ENCODE measurements around the gene ABI3. TPM values are rescaled to one million over a fixed set of nuclear protein-coding genes. Genes with fewer than 3 reads are reported as not detected.
"Not testable (repeated sequence)": the region's sequence is repeated elsewhere in the genome, so short reads cannot be mapped to it uniquely, and the experiment has no call there.

Gene ABI3
- polyA plus RNA-seq, 4 donors = 5.1 to 6.1 (median 5.4) TPM

DNA sequence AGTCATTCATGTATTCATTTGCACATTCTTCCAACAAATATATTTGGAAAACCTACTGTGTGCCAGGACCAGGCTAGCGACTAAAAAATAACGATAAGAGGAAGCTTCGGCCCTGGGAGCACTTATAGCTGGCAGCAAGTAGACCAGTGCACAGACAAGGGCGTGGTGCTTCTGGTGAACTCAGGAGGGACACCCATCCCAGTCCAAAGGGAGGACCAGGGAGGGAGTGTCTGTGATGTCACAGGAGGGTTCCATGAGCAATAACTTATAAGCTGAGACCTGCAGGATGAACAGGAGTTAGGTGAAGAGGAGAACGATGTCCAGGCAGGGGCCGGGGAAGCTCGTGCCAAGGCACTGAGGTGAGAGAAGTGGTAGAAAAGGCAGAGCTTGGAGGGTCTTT is 37.4 kb downstream of the ABI3 start:
- DNase-seq (ENCODE audit: low read depth in 4 of 4, low spot score in 2 of 4) = no peak

DNA sequence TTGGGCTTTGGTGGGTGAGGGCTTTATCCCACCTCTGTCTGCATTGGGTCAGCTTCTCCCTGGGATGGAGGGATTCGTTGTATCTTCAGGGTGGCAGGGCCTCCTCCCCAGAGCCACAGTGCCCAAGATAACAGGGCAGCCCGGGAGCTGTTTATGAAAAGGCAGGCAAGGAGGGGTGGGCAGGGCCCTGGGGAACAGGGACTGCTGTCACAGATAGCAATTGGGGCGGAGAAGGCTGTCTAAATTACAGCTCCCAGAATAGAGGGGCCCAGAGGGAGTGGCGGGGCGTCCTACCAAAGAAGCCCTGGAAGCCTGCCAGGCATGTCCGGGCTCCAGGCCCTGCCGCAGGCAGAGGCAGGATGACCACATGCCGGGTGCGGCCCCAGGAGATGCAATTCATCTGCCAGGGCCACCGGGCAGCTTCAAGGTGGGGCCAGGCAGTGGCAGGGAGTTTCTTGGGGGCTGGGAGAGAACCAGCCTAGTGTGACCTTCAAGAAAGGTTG is 38.8 kb downstream of the ABI3 start:
- DNase-seq (ENCODE audit: low read depth in 4 of 4, low spot score in 2 of 4) = no peak

DNA sequence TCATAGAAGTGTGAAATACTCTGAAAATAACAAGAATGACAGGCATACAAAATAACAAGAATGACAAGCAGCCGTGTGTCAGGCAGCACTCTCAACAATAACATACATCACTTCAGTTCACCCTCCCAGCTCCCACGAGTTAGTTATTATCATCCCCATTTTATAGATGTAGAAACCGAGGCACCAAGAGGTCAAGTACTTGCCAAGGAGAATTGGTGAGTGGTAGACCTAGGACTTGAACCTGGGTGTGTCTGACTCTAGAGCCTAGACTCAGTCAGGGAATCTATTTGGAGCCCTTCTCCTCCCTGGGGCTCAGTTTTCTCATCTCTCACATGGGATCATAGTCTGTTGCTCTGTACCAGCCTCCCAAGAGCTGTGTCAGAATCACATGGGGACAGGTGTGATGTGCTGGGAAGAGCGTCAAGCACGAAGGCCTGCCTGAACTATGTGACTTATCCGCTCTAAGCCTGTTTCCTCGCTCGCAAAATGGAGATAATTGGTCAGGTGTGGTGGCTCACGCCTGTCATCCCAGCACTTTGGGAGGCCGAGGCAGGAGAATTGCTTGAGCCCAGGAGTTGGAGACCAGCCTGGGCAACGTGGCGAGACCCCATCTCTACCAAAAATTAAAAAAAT is 39.5 kb downstream of the ABI3 start:
- DNase-seq (ENCODE audit: low read depth in 4 of 4, low spot score in 2 of 4) = no peak

DNA sequence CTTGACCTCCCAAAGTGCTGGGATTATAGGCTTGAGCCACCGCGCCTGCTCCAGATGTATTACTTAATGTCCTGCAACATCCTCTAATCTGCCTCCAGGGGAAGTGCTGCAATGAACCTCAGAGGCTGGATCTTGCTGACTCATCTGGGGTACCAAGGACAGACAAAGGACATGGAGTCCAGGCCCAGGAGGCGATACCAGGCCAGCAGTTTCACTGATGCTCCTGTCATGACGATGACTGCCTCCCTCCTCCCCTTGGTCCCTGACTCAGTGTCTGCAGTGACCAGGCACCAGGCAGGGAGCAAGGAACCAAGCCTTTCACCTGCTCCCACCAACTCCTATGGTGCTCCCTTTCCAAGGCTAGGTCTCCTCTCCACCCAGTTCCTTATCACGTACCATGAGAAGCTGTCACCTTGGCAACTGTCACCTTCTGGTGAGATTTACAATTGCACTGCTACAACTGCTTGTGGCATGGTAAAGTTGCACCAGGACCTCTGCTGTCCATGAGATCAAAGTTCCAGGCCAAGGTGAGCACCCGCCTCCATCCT is 41.7 kb downstream of the ABI3 start:
- no peak for DNase-seq (ENCODE audit: low read depth in 4 of 4, low spot score in 2 of 4)

DNA sequence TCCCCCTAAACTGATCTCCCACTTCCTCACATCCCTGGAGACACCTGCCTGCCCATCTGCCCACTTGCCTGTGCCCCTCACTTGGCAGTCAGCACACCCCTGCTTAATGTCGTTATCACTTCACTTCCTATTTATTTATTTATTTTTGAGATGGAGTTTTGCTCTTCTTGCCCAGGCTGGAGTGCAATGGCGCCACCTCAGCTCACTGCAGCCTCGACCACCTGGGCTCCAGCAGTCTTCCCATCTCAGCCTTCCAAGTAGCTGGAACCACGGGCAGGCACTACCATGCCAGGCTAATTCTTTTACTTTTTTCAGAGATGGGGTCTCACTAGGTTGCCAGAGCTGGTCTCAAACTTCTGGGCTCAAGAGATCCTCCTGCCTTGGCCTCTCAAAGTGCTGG is 43.6 kb downstream of the ABI3 start:
- DNase-seq (ENCODE audit: low read depth in 4 of 4, low spot score in 2 of 4) = no peak

DNA sequence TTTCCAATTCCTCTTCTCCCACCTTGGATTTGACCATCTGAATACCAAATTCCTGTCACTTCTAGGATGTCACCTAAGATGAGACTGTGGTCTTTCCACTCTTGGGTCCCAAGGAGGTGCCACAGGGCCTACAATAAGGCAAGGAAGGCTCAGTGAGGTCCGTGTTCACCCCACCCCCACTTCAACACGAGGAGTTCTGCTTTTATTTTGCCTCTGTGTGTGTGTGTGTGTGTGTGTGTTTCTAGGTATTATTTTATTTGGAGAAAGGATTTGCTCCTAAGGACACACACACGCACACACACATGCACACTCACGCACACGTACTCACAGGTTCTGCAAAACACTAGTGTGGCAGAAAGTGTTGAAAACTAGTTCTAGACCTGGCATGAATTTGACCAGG is 44.6 kb downstream of the ABI3 start:
- DNase-seq (ENCODE audit: low read depth in 4 of 4, low spot score in 2 of 4) = no peak

DNA sequence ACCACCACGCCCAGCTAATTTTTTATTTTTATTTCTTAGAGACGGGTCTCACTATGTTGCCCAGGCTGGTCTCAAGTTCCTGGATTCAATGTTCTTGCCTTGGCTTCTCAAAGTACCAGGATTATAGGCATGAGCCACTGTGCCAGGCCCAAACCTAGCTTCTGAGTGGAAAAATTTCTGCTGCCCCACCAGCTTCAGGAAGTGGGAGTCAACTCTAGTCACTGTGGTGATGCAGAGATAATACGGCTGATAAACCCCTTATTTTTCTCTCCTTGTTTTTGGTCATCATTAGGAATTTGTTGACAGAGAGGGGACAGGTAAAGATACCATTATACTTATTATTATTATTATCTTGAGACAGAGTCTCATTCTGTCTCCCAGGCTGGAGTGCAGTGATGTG is 47.9 kb downstream of the ABI3 start:
- DNase-seq (ENCODE audit: low read depth in 4 of 4, low spot score in 2 of 4) = no peak

DNA sequence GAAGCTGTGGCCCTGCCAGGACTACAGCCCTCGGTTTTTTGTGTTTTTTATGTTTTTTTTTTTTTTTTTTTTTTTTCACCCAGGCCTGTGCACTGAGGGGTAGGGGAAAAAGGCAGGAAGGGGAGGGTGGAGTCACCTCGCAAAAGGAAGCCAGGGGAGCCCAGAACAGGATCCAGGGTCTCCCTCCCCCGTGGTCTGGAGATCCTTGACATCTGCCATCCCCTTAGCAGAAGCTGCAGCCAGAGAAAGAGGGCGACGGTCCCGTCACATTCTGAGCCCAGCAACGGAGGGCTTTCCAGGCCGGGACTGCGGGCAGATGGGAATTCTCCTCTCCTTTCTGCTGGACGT is 49.1 kb downstream of the ABI3 start:
- no peak for DNase-seq (ENCODE audit: low read depth in 4 of 4, low spot score in 2 of 4)

DNA sequence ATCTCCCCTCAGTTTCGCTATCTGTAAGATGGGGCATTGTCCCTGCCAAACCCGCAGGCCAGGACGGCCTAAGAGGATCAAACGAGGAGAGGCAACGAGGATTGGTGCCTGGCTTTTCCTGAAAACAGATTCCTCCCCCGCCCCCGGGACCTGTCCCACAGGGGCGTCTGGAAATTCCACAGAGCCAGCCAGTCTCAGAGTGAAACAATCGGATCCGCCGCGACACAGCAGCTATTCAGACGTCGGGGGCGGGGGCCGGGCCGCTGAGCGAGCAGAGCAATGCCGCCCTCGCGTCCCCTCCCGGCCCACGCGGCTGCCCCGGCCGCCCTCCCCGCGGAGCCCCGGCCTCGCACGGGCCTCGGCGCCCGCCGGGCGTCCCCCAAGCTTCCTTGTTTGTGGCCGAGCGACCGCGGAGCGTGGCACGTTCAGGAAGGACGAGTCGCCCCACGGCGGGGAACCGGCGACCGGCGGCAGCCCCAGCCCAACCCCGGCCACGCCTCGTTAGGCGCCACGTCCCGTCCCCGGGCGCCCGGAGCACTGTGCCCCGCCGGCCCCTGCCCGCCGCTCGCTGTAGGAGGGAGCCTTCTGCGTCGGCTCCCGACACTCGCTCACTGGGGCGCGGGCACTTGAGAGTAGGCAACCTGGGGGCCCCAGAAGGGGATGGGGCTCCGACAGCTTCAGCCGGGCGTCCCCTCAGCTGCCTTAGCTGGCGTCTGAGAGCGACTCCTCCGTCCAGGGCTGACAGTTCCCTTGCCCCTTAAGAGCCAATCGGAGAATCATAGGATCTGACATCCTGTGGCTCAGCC is 49.7 kb downstream of the ABI3 start:
- DNase-seq (ENCODE audit: low read depth in 4 of 4, low spot score in 2 of 4) = peak in 1 of 4 donors; percentile 38

DNA sequence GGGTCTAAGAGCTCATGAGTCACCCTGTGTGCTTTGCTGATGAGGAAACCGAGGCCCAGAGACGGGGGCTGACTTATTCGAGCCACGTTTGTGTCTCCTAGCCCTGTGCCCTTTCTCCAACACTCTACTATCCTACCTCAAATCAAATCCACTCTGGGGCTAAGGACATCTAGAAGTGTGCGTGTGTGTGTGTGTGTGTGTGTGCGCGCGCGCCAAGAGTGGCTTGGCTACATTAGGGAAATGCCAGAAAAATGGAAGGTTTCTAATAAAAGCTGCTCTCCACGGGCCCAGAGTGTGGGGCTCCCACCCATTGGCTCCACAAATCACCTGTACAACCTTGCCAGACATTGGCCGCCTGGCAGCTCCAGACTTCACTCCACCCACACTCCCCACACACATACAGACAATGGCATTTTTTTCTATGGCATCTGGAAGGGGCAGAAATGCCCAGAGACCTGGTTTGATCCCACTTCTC is 50.3 kb downstream of the ABI3 start:
- DNase-seq (ENCODE audit: low read depth in 4 of 4, low spot score in 2 of 4) = no peak

DNA sequence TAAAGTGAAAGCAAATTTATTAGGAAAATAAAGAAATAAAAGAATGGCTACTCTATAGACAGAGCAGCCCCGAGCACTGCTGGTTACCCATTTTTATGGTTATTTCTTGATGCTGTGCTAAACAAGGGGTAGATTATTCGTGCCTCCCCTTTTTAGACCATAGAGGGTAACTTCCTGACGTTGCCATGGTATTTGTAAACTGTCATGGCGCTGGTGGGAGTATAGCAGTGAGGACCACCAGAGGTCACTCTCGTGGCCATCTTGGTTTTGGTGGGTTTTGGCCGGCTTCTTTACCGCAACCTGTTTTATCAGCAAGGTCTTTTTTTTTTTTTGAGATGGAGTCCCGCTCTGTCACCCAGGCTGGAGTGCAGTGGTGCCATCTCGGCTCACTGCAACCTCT is 51.0 kb downstream of the ABI3 start:
- DNase-seq (ENCODE audit: low read depth in 4 of 4, low spot score in 2 of 4) = not testable (repeated sequence)

DNA sequence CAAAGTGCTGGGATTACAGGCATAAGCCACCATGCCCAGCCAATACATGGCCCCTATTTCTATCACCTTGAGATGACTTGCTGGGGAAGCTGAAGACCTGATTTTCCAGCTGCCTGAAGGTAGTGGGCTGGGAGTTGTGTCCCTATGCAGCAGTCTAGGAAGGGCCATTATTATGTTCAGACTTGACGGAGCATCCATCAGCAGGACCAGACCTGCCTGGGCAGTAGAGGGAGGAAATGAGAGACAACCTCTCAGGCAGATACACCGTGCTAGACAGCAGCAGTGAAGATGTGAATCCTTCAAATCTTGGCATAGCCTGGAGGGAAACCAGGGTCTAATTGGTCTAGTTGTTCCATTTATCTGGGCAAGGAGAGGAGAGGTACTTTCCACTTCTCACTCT is 55.7 kb downstream of the ABI3 start:
- no peak for DNase-seq (ENCODE audit: low read depth in 4 of 4, low spot score in 2 of 4)

DNA sequence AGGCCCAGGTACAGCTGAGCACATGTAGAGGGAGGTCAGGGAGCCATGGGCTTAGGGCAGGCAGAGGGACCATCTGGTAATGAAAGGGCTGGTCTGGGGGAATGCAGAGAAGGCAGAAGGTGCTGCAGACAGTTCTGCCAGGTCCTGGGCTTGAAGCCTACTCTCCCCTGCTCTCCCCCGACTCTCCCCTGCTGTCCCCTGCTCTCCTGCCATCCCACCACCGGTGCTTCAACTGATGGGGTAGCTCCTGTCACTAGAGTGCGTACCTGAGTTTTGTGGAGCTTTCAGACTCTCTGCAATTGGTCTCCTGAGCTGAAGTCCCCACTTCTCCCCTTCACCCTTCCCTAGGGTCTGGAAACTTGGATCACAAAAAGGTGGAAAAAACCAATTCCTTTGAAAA is 57.4 kb downstream of the ABI3 start:
- no peak for DNase-seq (ENCODE audit: low read depth in 4 of 4, low spot score in 2 of 4)

DNA sequence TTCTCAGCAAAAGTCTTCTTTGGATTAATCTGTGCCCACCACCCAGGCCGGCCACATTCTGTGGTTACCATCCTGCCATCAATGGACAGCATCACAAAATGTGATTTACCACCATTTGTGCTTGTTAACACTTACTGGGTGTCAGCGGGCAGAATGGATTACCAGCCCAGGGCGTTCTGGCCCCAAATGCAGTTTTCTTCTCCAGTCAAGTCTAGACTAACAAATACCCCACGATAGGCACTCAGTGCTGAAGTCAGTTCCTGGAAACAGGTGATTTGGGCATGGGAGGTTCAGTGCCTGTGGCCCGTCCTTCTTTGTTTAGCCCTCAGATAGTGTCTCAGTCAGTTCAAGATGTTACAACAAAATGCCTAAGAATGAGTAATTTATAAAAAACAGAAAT is 58.8 kb downstream of the ABI3 start:
- DNase-seq (ENCODE audit: low read depth in 4 of 4, low spot score in 2 of 4) = no peak

Other genes with a start within 250 kb of the ABI3 start
- not detected for gene GIP, start 242.1 kb upstream of the ABI3 start, polyA plus RNA-seq (ENCODE audit: insufficient read length in 4 of 4)
- gene IGF2BP1, start 213.3 kb upstream of the ABI3 start, polyA plus RNA-seq (ENCODE audit: insufficient read length in 4 of 4) = 10 to 100 TPM; 12.1 to 28.2 (median 20.7) TPM
- gene B4GALNT2, start 77.9 kb upstream of the ABI3 start, polyA plus RNA-seq (ENCODE audit: insufficient read length in 4 of 4) = 1 to 10 TPM in 2 of 4 donors, under 1 TPM in 2; 0.48 to 2.0 (median 1.1) TPM
- gene GNGT2, start 133 bp upstream of the ABI3 start, polyA plus RNA-seq (ENCODE audit: insufficient read length in 4 of 4) = 1 to 10 TPM; 1.4 to 1.8 (median 1.6) TPM
- 1 to 10 TPM; 1.4 to 2.8 (median 2.1) TPM for gene PHOSPHO1, start 20.1 kb downstream of the ABI3 start, polyA plus RNA-seq (ENCODE audit: insufficient read length in 4 of 4)
- gene ZNF652, start 151.5 kb downstream of the ABI3 start, polyA plus RNA-seq (ENCODE audit: insufficient read length in 4 of 4) = 10 to 100 TPM; 21.7 to 31.1 (median 26.1) TPM
- gene PHB1, start 204.2 kb downstream of the ABI3 start, polyA plus RNA-seq (ENCODE audit: insufficient read length in 4 of 4) = 100 to 1,000 TPM; 226 to 262 (median 238) TPM